GM23248 (cell line): ENCODE measurements around the gene PDE3B. TPM values are rescaled to one million over a fixed set of nuclear protein-coding genes. Genes with fewer than 3 reads are reported as not detected.
"Not testable (repeated sequence)": the region's sequence is repeated elsewhere in the genome, so short reads cannot be mapped to it uniquely, and the experiment has no call there.

Experiments used
- DNase-seq: peaks from one replicate; pipeline ENCODE4 v3.0.0-alpha.2; 2015
- H2AFZ ChIP-seq: fragments of 200-600 bp; sonication (generic); 2 replicates; pipeline ENCODE4 v1.6.1; 2016; ENCODE audit warnings: antibody characterized with exemption
- H3F3A ChIP-seq: fragments of 200-600 bp; sonication (generic); 2 replicates; pipeline ENCODE4 v1.6.1; 2016; ENCODE audit warnings: mild to moderate bottlenecking, antibody characterized with exemption, mixed run types; ENCODE audit not compliant: insufficient read depth
- H3K27ac ChIP-seq: fragments of 200-600 bp; sonication (generic); 2 replicates; pipeline ENCODE4 v1.5.1; 2016; ENCODE audit warnings: mild to moderate bottlenecking
- H3K27me3 ChIP-seq: fragments of 200-600 bp; sonication (generic); replicated peaks from 2 replicates; pipeline ENCODE4 v1.6.1; 2016; ENCODE audit warnings: mild to moderate bottlenecking; ENCODE audit not compliant: insufficient read depth
- H3K36me3 ChIP-seq: fragments of 200-600 bp; sonication (generic); 2 replicates; pipeline ENCODE4 v1.6.1; 2016; ENCODE audit warnings: low read depth, mild to moderate bottlenecking
- H3K4me1 ChIP-seq: fragments of 200-600 bp; sonication (generic); 2 replicates; pipeline ENCODE4 v1.6.1; 2016; ENCODE audit warnings: mild to moderate bottlenecking; ENCODE audit not compliant: insufficient read depth
- H3K4me2 ChIP-seq: fragments of 200-600 bp; sonication (generic); one replicate; pipeline ENCODE4 v1.6.1; 2016; ENCODE audit warnings: mild to moderate bottlenecking; ENCODE audit not compliant: unreplicated experiment
- H3K4me3 ChIP-seq: fragments of 200-600 bp; sonication (generic); 2 replicates; pipeline ENCODE4 v1.5.1; 2016; ENCODE audit warnings: mild to moderate bottlenecking
- H3K79me2 ChIP-seq: fragments of 200-600 bp; sonication (generic); 2 replicates; pipeline ENCODE4 v1.6.1; 2016; ENCODE audit warnings: mild to moderate bottlenecking; ENCODE audit not compliant: insufficient read depth
- H3K9ac ChIP-seq: fragments of 200-600 bp; sonication (generic); 2 replicates; pipeline ENCODE4 v1.6.1; 2016; ENCODE audit warnings: mild to moderate bottlenecking
- H3K9me2 ChIP-seq: fragments of 200-600 bp; sonication (generic); 2 replicates; pipeline ENCODE4 v1.6.1; 2016; ENCODE audit warnings: mixed run types, mild to moderate bottlenecking, moderate library complexity; ENCODE audit not compliant: insufficient read depth
- H3K9me3 ChIP-seq: fragments of 200-600 bp; sonication (generic); one replicate; pipeline ENCODE4 v1.6.1; 2017; ENCODE audit warnings: low read depth
- H4K20me1 ChIP-seq: fragments of 200-600 bp; sonication (generic); 2 replicates; pipeline ENCODE4 v1.6.0; 2016; ENCODE audit not compliant: insufficient read depth
- EZH2 ChIP-seq: fragments of 200-600 bp; sonication (generic); IDR thresholded peaks from 2 replicates; pipeline ENCODE4 v1.6.1; 2018; ENCODE audit warnings: antibody characterized with exemption, mild to moderate bottlenecking; ENCODE audit not compliant: insufficient read depth, poor library complexity, severe bottlenecking
- EZH2phosphoT487 ChIP-seq: fragments of 200-600 bp; sonication (generic); IDR thresholded peaks from 2 replicates; pipeline ENCODE4 v1.6.1; 2018; ENCODE audit warnings: antibody characterized with exemption, moderate library complexity, mild to moderate bottlenecking, low read depth; ENCODE audit not compliant: insufficient read depth
- WGBS, 2 experiments: methylation state at CpG; one replicate each; pipeline ENCODE4 v1.1.6; 2015 to 2017; ENCODE audit warnings: low lambda C conversion rate in 2 of 2, low coverage in 1 of 2; ENCODE audit errors: missing lambda C conversion rate in 2 of 2; 5-methylcytosine and 5-hydroxymethylcytosine counted together
- in situ Hi-C: fragments of 300-500 bp; cut with MboI; formaldehyde crosslinking; loops from 2 replicates; pipeline ENCODE4 v1.15.0; 2020
- polyA plus RNA-seq: library from polyadenylated mRNA; unstranded; fragments of >200 nt; fragmentation: Nextera tagmentation; extraction: Ambion mirVana; gene quantifications from 2 replicates; pipeline ENCODE4 v1.2.1, GENCODE V29; 2016
- total RNA-seq: library from RNA; depleted of rRNA; stranded (reverse); fragments of >200 nt; shearing (Covaris generic); gene quantifications from 2 replicates; pipeline ENCODE4 v1.2.3, GENCODE V29; 2014

The PDE3B gene
- total and polyA plus RNA-seq, 2 experiments from 2014 or later, result not detected

- no peaks in the 10 kb centered on the region for H3K27me3 ChIP-seq
- WGBS, 2 experiments, result 0% methylated on average over 1 of the region's 1 CpG
- H3K4me1 ChIP-seq, result no peaks in the 10 kb centered on the region
- H3K4me2 ChIP-seq, result no peak overlapping the region
- peak; percentile 13 for DNase-seq
- no peak for TF ChIP-seq EZH2phosphoT487
- no peak for TF ChIP-seq EZH2
- H3K36me3 ChIP-seq, result no peaks in the 10 kb centered on the region
- H3F3A ChIP-seq, result no peaks in the 10 kb centered on the region
- no peaks in the 10 kb centered on the region for H3K79me2 ChIP-seq
- in situ Hi-C loops, result no loop called here
- H3K9ac ChIP-seq, result no peak overlapping the region
- no peaks in the 10 kb centered on the region for H3K9me2 ChIP-seq
- no peaks in the 10 kb centered on the region for H4K20me1 ChIP-seq
- no peak overlapping the region for H3K4me3 ChIP-seq
- no peaks in the 10 kb centered on the region for H3K9me3 ChIP-seq
- no peak overlapping the region for H3K27ac ChIP-seq
- no peak overlapping the region for H2AFZ ChIP-seq
Measured at GRCh38 chr11:14773755-14774154, 130.2 kb downstream of the PDE3B start.

- Histone ChIP-seq H3K27me3 (no peaks in the 10 kb centered on the region), H3K4me2 (no peak overlapping the region), H3K9me3 (no peaks in the 10 kb centered on the region), H3K4me3 (no peak overlapping the region), H3K9ac (no peak overlapping the region), H3K79me2 (no peaks in the 10 kb centered on the region), H3K4me1 (no peaks in the 10 kb centered on the region), H3F3A (no peaks in the 10 kb centered on the region), H3K9me2 (no peaks in the 10 kb centered on the region), H2AFZ (no peak overlapping the region), H4K20me1 (no peaks in the 10 kb centered on the region), H3K27ac (no peak overlapping the region), H3K36me3 (no peaks in the 10 kb centered on the region)
- TF ChIP-seq EZH2phosphoT487 (no peak), EZH2 (no peak)
- in situ Hi-C loops, result no loop called here
- DNase-seq, result no peak
- WGBS, 2 experiments, result 75 to 78% methylated on average over 3 of the region's 3 CpGs
Measured at GRCh38 chr11:14774721-14775120, 131.1 kb downstream of the PDE3B start.

DNA sequence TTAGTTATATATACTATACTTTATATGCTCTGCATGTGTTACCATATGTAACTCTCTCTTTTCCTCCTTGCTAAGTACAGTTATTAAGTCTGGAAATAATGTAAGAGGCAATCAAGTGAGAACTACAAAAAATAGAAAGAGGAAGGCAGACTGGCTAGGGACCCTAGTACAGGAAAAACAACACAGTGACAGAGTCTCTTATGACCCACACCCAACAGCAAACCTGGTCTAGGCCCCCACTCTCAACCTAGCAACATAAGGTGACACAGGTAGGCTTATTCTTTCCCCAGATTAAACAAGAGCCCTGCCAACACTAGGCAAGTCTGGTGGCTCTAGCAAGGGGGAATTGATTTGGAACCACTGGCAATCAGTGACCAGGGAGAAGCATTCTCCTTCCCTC, 132.3 kb downstream of the PDE3B start:
- Histone ChIP-seq H3K4me3 (no peak overlapping the region), H3K4me2 (no peak overlapping the region), H3K27me3 (0 out of 2 replicates have a peak, but pooled peaks cover under 1% of the 10 kb centered on the region), H3K27ac (no peak overlapping the region), H3F3A (no peaks in the 10 kb centered on the region), H3K79me2 (no peaks in the 10 kb centered on the region), H3K4me1 (no peaks in the 10 kb centered on the region), H3K36me3 (no peaks in the 10 kb centered on the region), H3K9me2 (no peaks in the 10 kb centered on the region), H3K9ac (no peak overlapping the region), H2AFZ (no peak overlapping the region), H3K9me3 (no peaks in the 10 kb centered on the region), H4K20me1 (no peaks in the 10 kb centered on the region)
- in situ Hi-C loops, result no loop called here
- no peak for TF ChIP-seq EZH2phosphoT487
- TF ChIP-seq EZH2, result no peak
- no peak for DNase-seq

DNA sequence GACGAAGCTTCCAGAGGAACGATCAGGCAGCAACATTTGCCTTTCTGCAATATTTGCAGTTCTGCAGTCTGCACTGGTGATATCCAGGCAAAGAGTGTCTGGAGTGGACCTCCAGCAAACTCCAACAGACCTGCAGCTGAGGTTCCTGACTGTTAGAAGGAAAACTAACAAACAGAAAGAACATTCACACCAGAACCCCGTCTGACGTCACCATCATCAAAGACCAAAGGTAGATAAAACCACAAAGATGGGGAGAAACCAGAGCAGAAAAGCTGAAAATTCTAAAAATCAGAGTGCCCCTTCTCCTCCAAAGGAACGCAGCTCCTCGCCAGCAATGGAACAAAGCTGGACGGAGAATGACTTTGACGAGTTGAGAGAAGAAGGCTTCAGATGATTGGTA, 134.9 kb downstream of the PDE3B start:
- H3K4me3 ChIP-seq, H3K27me3 ChIP-seq, H3K9me2 ChIP-seq, H3K79me2 ChIP-seq, H3F3A ChIP-seq, H3K4me2 ChIP-seq, H3K36me3 ChIP-seq, DNase-seq, H3K9ac ChIP-seq, H3K4me1 ChIP-seq, H3K27ac ChIP-seq, H2AFZ ChIP-seq, in situ Hi-C loops, H3K9me3 ChIP-seq, H4K20me1 ChIP-seq: not testable (repeated sequence)
- 75% methylated on average over 8 of the region's 8 CpGs for WGBS, 2 experiments

- in situ Hi-C loops, result no loop called here
- 73 to 76% methylated on average over 6 of the region's 6 CpGs for WGBS, 2 experiments
- no peak overlapping the region for H3K4me2 ChIP-seq
Measured at GRCh38 chr11:14783788-14784187, 140.2 kb downstream of the PDE3B start.

More at GRCh38 chr11:14783788-14784187, 140.2 kb downstream of the PDE3B start:
- H3K9me2 ChIP-seq, result no peaks in the 10 kb centered on the region
- no peaks in the 10 kb centered on the region for H3K4me1 ChIP-seq
- H3K79me2 ChIP-seq, result no peaks in the 10 kb centered on the region
- no peak overlapping the region for H3K9ac ChIP-seq
- TF ChIP-seq EZH2 (no peak), EZH2phosphoT487 (no peak)
- no peak for DNase-seq
- H4K20me1 ChIP-seq, result no peaks in the 10 kb centered on the region
- no peak overlapping the region for H3K27ac ChIP-seq
- no peaks in the 10 kb centered on the region for H3F3A ChIP-seq
- 0 out of 2 replicates have a peak, but pooled peaks cover 3% of the 10 kb centered on the region for H3K27me3 ChIP-seq
- no peaks in the 10 kb centered on the region for H3K9me3 ChIP-seq
- H2AFZ ChIP-seq, result no peak overlapping the region
- no peaks in the 10 kb centered on the region for H3K36me3 ChIP-seq
- no peak overlapping the region for H3K4me3 ChIP-seq
